Forelimb muscle (tissue), 1 donor: ENCODE data around the gene KCNIP4. TPM values are rescaled to one million over a fixed set of nuclear protein-coding genes. Genes with fewer than 3 reads are reported as not detected.

Experiments
- DNase-seq: peaks from one replicate; pipeline ENCODE4 v3.0.0-alpha.2; 2013; ENCODE audit warnings: low read depth
- polyA plus RNA-seq: library from polyadenylated mRNA; unstranded; fragments of 120-200 nt; gene quantifications from one replicate; pipeline ENCODE4 v1.2.1, GENCODE V29; 2013; ENCODE audit not compliant: insufficient read length

Gene KCNIP4
- polyA plus RNA-seq, 1 donor = 0.97 TPM

DNA sequence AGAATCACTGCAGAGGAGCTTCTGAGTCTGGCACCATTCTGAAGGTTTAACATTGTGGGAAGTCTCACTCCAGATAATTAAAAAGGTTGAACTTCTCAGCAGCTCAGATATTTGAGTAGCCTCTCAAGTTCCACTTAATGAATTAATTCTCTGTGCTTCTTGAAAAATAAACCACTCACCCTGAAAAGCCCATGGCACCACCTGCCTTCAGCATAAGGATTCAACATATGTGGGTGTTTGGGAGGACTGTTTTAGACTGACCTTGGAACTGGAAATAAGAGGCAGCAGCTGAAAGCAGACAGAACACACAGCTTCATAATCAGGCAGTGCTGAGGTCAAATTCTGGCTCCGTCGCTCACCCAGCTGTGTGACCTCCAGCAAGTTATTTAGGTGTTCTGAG is 100.6 kb downstream of the KCNIP4 start:
- no peak for DNase-seq

- no peak for DNase-seq
These were observed 102.9 kb downstream of the KCNIP4 start for GRCh38 chr4:21845663-21846062.

DNA sequence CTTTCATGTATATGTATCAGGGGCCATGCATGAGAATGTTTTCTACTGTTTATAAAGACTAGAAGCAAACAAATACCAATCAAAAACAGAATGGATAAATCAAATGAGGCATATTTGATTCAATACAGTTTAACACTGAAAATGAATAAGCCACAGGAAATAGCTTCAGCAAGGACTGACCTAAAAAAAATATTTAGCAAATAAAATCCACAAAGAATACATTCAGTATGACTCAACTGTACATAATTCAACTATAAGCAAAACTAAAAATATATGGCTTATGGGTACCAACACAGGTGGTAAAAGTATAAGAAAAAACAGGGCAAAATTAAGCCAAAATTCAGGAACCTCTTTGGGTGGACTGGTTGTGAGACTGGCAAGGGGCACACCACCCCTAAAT is 112.9 kb downstream of the KCNIP4 start:
- no peak for DNase-seq

GRCh38 chr4:21830272-21830671 is 118.3 kb downstream of the KCNIP4 start:
- DNase-seq = no peak

GRCh38 chr4:21827575-21827974 is 121.0 kb downstream of the KCNIP4 start:
- no peak for DNase-seq

DNA sequence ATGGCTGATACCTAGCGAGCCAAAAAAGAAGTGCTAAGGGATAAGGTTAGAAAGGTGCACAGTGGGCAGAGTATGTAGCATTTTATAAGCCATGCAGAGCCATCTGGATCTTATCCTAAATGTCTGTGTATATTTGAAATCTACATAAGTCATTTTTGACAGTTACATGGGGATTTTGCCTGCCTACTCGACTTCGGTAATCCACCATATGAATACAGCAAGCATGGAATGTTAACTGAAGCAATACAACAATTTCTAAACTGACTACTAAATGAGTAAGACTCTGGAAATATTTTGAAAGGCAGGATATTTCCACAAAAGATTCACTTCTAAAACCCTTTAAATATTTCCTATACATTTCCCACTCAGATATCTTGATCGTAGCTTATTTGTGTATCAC is 122.5 kb downstream of the KCNIP4 start:
- DNase-seq = no peak

GRCh38 chr4:21819086-21819485 is 129.5 kb downstream of the KCNIP4 start:
- DNase-seq = no peak

- DNase-seq = no peak
These were observed 132.8 kb downstream of the KCNIP4 start for GRCh38 chr4:21815651-21816377.

GRCh38 chr4:21811565-21811964 is 137.0 kb downstream of the KCNIP4 start:
- no peak for DNase-seq

DNA sequence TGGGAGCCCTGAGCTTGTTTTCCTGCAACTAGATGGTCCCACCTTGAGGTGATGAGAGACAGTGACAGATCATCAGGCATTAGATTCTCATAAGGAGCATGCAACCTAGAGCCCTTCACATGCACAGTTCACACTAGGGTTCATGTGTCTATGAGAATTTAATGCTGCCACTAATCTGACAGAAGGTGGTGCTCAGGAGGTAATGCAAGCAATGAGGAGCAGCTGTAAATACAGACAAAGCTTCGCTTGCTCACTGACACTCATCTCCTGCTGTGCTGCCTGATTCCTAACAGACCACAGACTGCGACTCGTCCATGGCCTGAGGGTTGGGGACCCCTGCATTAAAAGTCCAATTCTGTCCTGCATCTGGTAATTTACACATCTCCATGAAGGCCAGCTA is 141.6 kb downstream of the KCNIP4 start:
- DNase-seq = no peak

- no peak for DNase-seq
These were observed 146.2 kb downstream of the KCNIP4 start for GRCh38 chr4:21802406-21802805.

DNA sequence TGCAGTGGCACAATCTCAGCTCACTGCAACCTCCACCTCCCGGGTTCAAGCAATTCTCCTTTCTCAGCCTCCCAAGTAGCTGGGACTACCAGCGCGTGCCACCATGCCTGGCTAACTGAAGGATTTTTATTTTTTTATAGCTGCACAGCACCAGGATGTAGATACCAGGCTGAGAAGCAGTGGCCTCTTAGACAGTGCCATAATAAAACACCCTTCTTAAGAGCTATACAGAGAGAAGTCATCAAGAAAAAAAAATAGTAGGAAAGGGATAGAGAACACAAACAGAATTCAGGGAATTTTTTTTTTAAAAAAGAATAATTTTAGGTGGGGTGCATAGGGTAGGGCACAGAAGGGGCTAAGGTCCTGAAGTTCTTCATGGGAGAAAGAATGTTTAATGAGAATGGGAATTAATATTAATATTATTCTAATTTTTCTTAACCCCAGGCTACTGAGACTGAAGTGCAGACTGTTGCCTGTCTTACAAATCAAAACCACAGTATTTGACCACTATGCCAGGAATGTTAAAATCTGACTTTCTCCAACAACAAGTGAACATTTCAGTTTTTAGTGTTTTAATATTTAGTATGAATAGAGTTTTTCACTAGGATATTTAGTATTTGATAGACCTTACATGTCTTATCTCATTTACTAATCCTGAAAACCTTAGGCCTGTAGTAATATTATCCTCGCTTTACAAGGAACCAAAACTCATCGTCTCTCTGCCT is 146.7 kb downstream of the KCNIP4 start:
- DNase-seq = no peak

- DNase-seq = no peak
These were observed 153.5 kb downstream of the KCNIP4 start for GRCh38 chr4:21795091-21795490.

- DNase-seq = no peak
These were observed 155.8 kb downstream of the KCNIP4 start for GRCh38 chr4:21792736-21793135.

GRCh38 chr4:21790438-21791029 is 158.0 kb downstream of the KCNIP4 start:
- DNase-seq = no peak

DNA sequence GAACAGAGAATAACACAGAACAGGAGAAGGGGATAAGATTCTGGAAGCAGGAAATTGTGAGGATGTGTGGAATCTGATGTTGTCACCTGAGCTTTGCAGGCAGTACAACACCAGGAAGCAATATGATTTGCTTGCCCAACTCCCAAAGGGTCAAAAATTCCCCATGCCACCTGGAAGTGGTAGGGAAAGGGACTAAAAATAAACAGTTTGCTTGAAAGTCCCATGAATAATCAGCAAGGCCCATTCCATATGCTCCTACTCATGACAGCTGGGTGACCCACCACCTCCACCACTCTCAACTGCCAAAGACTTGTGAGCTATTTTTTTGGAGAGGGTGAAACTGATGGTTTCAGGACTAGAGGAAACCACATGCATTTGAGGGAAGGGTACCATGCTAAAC is 168.4 kb downstream of the KCNIP4 start:
- no peak for DNase-seq

- no peak for DNase-seq
These were observed 169.9 kb downstream of the KCNIP4 start for GRCh38 chr4:21778702-21779101.

GRCh38 chr4:21775703-21776102 is 172.9 kb downstream of the KCNIP4 start:
- DNase-seq = no peak

DNA sequence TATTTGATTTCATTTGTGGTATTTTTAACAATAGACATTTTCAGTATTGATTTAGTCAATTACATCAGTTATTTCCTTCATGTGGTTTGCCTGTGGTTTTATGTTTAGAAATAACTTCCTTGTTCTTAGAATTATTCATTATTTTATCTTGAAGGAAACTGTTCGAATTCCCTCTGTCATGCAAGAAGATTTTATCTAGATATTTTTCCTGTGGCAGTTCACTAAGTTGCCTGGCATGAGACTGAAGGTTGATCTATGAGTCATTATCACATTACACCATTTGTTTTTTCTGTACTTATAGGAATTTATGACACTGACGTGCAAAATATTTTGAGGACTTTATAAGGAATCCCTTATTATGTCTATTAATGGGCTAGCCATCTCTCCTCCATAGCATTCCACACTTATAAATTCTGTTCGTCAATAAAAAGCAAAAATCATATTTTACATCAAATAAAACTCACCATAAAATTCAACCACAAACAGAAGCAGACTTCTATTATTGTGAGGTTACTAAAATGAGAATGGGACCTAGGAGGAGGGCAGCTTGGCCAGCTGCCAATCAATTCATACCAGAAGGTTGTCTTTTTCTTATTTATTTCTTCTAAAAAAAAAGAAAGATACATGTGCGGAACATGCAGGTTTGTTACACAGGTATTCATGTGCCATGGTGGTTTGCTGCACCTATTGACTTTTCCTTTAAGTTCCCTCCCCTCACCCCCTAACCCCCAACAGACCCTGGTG is 179.0 kb downstream of the KCNIP4 start:
- no peak for DNase-seq

GRCh38 chr4:21768349-21769310 is 179.9 kb downstream of the KCNIP4 start:
- no peak for DNase-seq

DNA sequence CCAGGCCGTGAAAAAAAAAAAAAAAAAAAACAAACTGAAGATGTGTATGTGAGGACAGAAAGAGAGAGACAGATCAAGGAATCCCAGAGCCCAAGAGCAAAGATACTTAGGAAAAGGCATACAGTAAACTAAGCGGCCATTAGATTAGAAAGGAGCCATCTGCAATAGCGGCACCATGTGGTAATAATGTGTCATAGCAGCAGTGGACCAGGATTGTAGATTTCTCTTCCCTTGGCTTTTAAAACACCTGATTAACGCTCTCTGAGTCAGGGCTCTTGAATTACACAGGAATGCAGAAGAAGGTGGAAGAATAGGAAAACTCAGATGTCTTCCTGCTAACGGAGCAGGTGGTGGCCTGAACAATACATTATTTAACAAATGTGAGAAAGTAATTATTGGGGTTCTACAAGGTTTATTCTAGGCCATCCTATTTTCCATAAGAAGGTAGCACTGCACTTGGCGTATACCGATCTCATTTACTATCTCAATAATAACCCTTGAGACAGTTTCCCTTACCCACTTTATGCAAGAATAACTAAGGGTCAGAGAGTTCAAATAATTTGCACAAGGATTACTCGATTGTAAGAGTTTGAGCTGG is 182.7 kb downstream of the KCNIP4 start:
- no peak for DNase-seq
